ENCODE measurements around the gene SH3TC1.

- TF ChIP-seq CTCF (conservative IDR thresholded peaks at IDR 0.05; ENCODE audit: low read length) (no peak), EZH2phosphoT487 (IDR thresholded peaks at IDR 0.05; ENCODE audit: borderline replicate concordance) (no peak)
These were observed 66.3 kb downstream of the SH3TC1 start for GRCh38 chr4:8265171-8265929.
